ENCODE measurements around the gene CDV3.

CDV3 gene

GRCh38 chr3:133607816-133608215, 34.3 kb downstream of the CDV3 start:
- no peak overlapping the region for H3K4me3 ChIP-seq (ENCODE audit: low read length)
- TF ChIP-seq ZNF274 (IDR thresholded peaks at IDR 0.05; ENCODE audit: low read depth, low read length), result no peak

GRCh38 chr3:133608388-133608787, 34.9 kb downstream of the CDV3 start:
- TF ChIP-seq ZNF274 (IDR thresholded peaks at IDR 0.05; ENCODE audit: low read depth, low read length), result no peak
- no peak overlapping the region for H3K4me3 ChIP-seq (ENCODE audit: low read length)

GRCh38 chr3:133610031-133610430, 36.5 kb downstream of the CDV3 start:
- TF ChIP-seq ZNF274 (IDR thresholded peaks at IDR 0.05; ENCODE audit: low read depth, low read length), result no peak
- no peak overlapping the region for H3K4me3 ChIP-seq (ENCODE audit: low read length)

- no peak for TF ChIP-seq ZNF274 (IDR thresholded peaks at IDR 0.05; ENCODE audit: low read depth, low read length)
- H3K4me3 ChIP-seq (ENCODE audit: low read length), result no peak overlapping the region
These were observed 38.0 kb downstream of the CDV3 start for GRCh38 chr3:133611534-133611933.

GRCh38 chr3:133620066-133620784, 46.7 kb downstream of the CDV3 start:
- H3K4me3 ChIP-seq (ENCODE audit: low read length), result no peak overlapping the region
- no peak for TF ChIP-seq ZNF274 (IDR thresholded peaks at IDR 0.05; ENCODE audit: low read depth, low read length)

- no peak for TF ChIP-seq ZNF274 (IDR thresholded peaks at IDR 0.05; ENCODE audit: low read depth, low read length)
These were observed 54.3 kb downstream of the CDV3 start for GRCh38 chr3:133627789-133628188.

GRCh38 chr3:133629146-133629545, 55.7 kb downstream of the CDV3 start:
- TF ChIP-seq ZNF274 (IDR thresholded peaks at IDR 0.05; ENCODE audit: low read depth, low read length), result no peak
- H3K4me3 ChIP-seq (ENCODE audit: low read length), result no peak overlapping the region

More at GRCh38 chr3:133627789-133628188, 54.3 kb downstream of the CDV3 start:
- H3K4me3 ChIP-seq (ENCODE audit: low read length), result no peak overlapping the region

- no peak for TF ChIP-seq ZNF274 (IDR thresholded peaks at IDR 0.05; ENCODE audit: low read depth, low read length)
- no peak overlapping the region for H3K4me3 ChIP-seq (ENCODE audit: low read length)
These were observed 60.0 kb downstream of the CDV3 start for GRCh38 chr3:133633439-133633838.

Measured in GM08714 (cell line).